GM18907 (cell line): Measurements from ENCODE around the gene ARHGEF4.

ENCODE experiments used
- ATAC-seq: cut with Tn5 transposase; IDR thresholded peaks from one replicate; pipeline ENCODE4 v1.9.1; 2021; ENCODE audit warnings: mild to moderate bottlenecking, moderate library complexity; ENCODE audit not compliant: unreplicated experiment

Gene ARHGEF4

DNA sequence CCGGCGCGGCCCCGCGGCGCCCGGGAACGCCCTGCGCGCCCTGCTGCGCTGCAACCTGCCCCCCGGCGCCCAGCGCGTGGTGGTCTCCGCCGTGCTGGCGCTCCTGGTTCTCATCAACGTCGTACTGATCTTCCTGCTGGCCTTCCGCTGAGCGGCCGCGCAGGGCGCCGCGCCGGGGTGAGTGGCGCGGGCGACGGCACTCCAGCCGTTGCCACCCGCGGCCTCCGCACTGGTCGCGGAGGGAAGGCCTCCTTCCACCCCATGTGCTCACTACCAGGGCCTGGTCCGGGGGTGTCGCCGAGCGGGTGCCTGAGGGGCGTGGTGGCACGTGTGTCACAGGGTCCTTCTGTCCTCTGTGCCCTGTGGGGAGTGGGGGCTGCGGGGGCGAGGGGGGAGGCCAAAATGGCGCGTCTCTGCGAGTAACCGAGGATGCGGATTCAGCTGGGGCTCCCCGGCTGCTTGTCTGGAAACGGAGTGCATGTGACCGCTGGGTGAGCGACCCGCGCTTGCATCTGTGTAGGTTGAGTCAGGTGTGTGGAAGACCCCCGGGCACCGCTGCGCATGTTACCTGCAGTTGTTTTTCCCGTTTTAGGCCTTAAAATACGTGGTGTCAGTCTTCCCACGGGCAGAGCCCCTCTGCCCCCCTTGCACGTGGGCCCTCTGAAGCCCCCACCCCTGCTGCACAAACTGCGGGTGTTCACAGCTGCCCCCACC lies 198.6 kb downstream of the ARHGEF4 start:
- ATAC-seq = no peak

DNA sequence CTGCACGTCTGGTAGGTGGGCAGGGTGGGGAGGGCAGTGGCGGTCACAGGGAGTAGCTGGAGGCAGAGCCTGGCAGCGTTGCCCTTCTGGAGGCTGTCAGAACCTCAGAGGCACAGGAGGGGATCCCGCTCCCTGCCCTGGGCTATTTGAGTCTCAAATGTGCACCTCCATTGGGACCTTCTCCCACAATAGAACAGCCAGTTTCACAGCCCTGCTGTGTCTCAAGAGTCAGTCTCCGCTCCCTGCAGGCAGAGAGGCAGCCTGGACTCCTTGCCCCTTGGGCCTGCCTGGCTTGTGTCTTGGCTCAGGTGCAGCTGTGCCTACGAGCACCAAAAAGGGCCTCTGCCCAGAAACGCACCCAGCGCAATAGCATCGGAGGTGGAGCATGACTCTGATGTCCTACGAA lies 199.1 kb downstream of the ARHGEF4 start:
- ATAC-seq = no peak

DNA sequence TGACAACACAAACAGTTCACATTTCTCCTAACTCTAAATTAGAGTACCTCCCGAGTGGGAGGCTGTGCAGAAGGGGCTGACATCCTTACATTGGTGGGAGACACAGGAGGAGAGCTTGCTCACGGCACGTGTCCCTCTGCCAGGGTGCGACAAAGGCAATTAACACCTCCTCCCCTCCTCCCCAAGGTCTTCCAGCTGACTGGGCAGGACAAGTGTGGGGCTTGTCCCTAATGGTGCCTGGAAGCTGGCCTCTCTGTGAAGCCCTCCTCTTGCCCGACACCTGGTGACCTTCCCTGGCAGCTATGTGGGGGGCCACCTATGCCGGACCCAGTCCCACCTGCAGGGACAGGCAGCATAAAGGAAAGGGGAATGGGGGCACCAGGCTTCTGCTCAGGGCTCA lies 199.6 kb downstream of the ARHGEF4 start:
- no peak for ATAC-seq

DNA sequence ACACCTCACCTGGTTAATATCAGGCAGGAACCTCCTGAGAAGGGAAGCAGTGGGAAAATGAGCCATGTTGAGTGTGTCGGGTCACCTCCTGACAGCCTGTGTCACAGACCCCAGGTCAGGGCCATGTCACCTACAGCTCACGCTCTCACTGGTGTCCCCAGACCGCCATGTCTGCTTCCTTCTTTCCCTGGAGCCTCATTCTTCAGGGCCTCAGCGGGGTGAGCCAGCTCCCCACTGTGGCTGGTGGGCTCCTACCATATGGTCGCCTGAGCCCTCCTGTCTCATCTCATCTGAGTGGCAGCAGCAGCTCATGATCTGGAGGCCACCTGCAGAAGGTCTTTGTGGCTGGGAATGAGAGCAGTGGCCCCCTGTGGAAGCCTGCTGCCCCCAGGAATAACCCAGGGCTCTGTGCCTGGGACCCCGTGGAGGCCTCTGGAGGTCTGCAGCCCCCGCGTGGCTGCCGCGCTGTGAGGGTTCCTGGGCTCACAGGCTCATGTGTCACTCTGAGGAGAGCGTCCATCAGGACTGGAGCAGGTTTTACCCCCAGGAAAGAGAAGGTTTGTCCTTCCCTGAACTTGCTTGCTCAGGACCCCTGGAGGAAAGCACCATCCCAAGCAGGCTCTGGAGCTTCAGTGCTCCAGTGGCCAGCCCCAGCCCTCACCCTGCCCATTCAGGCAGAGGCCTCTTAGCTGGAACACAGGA lies 200.1 kb downstream of the ARHGEF4 start:
- no peak for ATAC-seq

DNA sequence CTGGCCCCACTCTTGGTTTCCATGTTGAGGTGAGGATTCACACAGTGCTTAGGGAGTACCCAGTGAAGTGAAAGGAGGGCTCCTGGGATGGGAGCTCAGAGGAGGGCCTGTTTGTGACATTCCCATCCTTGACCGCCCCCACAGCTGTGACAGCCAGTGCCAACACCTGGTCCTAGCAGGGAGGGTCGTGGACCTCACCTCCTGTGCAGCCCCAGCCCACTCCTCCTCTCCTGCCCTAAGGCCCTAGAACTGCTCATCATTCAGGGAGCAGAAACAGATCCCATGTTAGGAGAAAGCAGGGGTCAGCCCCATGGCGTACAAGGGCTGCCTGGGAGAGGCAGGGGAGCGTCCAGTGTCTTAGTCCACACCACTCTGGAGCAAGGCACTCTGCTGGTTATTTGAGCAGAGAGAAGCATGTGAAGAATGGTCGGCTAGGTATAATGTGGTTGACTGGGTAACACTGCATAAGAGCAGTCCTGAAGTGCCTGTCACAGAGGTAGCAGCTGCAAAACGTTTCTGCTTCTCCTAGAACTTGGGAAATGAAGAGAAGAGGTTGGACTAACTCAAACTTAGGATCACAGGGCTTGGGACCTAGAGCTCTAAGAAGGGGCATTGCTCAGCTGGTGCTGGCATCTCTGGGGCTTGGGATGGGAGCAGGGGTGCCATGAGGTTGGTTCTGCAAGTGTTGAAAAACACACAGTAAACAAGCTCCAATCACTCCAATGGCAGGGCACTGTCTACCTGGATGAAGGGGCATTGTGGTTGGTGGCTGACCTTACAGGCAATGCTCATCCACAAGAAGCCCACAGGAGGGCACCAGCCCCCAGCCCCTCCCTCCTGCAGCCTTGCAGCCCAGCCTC lies 200.9 kb downstream of the ARHGEF4 start:
- no peak for ATAC-seq

DNA sequence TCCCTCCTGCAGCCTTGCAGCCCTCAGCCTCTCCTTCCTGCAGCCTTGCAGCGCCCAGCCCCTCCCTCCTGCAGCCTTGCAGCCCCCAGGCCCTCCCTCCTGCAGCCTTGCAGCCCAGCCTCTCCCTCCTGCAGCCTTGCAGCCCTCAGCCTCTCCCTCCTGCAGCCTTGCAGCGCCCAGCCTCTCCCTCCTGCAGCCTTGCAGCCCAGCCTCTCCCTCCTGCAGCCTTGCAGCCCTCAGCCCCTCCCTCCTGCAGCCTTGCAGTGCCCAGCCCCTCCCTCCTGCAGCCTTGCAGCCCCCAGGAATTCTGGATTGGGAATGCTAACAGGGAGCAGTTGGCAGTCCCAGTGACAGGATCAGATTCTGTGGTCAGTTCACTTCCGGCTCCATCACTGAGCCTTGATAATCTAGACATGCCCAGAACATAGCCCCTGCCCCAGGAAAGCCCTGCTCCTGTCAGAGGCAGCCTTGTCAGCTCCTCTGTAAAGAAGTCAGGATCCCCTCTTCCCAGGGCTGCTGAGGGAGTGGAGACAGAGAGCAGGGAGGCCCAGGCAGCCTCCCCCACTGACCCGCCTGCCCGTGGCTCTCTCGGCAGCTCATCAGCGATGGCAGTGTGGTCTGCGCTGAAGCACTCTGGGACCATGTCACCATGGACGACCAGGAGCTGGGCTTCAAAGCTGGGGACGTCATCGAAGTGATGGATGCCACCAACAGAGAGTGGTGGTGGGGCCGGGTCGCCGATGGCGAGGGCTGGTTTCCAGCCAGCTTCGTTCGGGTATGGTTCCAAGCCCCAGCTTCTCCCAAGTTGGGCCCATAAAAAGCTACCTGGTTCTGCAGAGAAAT lies 201.8 kb downstream of the ARHGEF4 start:
- no peak for ATAC-seq

DNA sequence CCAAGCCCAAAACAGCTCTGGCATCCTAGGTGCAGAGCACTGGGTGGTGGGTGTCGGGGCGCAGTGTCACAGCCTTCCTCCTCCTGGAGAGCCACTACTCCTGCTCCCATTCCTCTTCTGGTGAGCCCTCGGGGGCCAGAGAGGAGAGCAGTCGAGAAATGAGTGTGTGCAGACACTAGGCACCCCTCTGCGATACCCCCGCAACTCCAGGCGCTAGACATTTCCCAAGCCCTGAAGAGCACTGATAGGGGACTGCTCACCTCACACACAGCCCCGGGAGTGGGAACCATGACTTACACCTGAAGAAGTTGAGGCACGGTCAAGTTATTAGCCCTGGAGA lies 202.4 kb downstream of the ARHGEF4 start:
- no peak for ATAC-seq

DNA sequence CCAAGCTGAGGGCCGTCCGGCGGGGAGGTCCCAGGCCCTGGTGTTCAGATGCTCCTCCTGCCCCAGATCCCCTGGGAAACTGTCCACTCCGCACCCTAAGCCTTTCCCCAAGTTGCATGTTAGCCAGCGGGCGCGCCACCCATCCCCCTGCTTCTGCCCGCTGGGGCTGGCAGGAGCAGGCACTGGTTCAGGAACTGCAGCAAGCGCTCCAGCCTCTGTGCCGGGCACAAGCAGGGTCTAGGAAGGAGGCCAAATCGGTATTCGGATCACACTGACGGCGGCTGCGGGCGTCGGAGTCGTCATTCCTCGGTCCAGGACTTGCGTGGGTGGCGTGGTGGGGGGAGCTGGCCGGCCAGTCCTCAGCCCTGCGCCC lies 202.8 kb downstream of the ARHGEF4 start:
- ATAC-seq = no peak

DNA sequence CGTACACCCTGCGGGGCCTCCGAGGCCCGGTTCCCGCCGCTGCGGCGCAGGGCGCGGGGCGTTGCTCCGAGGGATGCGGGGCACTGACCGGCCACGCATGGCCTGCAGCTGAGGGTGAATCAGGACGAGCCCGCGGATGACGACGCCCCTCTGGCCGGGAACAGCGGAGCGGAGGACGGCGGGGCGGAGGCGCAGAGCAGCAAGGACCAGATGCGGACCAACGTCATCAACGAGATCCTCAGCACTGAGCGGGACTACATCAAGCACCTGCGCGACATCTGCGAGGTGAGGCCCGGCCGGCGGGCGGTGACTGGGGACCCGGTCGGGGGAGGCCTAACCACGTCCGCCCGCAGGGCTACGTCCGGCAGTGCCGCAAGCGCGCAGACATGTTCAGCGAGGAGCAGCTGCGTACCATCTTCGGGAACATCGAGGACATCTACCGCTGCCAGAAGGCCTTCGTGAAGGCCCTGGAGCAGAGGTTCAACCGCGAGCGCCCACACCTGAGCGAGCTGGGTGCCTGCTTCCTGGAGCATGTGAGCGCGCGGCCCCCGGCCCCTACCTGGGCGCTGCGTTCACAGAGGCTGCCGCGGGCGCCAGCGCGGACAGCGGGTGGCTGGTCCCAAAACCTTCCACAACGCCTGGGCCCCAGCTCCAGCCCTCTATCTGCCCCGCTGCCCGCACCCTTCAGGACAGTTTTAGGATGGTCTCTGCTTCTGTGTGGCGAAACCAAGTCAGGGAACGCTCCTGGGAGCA lies 203.4 kb downstream of the ARHGEF4 start:
- no peak for ATAC-seq

DNA sequence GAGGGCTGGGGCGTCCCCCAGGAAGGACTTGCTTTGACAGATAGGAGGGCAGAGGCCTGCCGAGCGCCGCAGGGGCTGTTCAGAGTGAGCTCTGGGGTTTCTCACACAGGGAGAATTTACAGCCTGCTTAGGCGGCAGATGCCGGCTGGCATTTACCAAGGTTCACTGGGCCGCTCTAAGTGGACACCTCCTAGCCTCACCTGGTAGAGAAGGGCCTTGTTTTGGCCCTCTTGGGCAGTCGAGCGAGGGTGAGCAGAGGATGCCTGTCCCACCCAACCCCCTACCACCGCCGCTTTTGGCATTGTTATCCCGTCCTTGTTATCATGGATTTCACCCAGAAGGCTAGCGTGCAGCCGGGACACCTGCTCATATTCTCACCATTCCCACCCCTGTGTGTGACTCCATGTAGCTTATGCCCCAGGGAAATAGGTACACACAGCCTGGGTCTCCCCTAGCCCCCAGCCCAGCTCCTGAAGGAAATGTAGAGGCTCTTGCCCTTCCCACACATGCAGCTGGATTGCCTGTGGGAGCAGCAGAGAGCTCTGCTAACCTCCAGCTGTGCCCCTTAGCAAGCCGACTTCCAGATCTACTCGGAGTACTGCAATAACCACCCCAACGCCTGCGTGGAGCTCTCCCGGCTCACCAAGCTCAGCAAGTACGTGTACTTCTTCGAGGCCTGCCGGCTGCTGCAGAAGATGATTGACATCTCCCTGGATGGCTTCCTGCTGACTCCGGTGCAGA lies 204.1 kb downstream of the ARHGEF4 start:
- ATAC-seq = no peak

DNA sequence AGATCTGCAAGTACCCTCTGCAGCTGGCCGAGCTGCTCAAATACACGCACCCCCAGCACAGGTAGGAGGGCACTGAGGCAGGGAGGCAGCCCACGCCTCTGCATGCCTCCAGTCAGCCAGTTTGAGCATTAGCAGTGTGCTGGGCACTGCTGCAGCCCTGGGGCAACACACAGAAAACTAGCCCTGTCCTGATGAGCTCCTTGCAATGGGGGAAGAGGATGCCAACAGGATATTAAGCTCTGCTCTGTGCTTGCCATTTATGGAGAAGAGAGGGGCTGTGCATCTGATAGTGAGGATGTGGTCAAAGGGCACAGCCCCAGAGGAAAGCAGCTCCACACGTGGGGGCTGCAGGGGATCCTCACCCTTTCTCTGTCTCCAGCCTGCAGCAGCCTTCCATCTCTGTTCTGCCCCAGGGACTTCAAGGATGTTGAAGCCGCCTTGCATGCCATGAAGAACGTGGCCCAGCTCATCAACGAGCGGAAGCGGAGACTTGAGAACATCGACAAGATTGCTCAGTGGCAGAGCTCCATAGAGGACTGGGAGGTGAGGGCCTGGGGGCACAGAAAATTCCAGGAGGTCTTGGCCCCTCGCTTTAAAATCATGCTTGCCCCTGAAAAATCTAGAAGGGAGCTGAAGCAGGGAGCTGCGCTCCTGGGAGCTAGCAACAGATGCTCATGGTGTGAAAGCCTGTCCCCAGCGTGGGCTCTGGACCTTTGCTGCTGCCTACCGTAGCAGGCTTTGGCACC lies 204.9 kb downstream of the ARHGEF4 start:
- ATAC-seq = no peak

DNA sequence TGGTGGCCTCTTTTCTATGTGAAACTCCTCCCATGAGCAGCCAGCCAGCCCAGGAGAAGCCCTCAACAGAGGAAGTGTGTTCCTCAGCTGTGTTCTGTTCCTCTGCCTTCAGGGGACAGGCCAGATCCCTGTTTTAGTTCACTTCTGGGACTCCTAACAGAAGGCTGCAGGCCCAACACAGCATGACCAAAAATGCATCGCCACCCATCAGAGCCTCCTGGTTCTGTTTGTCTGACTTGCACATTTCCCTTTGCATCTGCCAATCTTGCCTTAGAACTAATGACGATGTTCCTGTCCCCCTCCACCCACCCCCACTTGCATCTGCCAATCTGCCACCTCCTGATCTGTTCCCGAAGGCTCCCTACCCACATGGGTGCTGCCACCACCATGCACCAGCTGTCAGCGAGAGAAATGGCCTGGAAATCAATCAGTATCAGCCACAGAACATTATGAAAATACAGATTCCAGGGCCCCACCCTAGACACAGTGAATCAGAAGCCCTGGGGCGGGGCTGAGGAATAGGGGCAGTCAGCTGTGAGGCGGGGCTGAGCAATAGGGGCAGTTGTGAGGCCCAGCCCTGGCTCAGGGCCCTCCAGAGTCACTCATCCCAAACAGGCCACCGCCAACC lies 205.5 kb downstream of the ARHGEF4 start:
- ATAC-seq = no peak

DNA sequence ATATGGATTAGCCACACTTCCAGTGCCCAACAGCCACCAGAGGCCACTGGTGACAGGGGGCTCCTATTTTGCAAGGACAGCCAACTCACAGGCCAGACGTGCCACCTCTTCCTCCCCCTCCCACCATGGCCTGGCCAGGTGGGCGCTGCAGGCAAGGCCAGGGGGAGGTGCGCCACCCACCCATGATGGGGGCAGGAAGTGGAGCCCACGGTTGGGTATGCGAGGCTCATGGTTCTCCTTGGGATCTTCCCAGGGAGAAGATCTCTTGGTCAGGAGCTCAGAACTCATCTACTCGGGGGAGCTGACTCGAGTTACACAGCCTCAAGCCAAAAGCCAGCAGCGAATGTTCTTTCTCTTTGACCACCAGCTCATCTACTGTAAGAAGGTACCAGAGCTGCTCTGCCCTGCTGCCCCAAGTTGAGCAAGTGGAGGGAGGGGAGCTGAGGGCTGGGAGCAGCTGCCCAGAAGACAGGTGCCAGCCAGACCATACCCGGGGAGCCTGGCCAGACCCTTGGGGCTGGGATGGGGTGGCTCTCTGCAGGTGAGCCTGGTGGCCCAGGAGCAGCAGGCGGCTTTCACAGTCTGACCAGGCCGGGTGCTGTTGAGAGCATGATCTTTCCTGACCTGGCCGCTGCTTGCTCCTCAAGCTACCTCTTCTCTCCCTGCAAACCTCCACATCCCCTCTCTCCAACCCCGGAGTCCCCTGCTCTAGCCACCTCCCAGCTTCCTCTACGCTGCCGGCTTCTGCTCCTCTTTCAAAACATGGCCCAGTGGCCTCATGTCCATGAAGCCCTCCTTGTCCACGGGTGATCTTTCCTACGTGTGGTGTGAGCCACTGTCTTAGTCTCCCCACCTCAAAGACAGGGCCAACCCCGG lies 206.7 kb downstream of the ARHGEF4 start:
- ATAC-seq = no peak

DNA sequence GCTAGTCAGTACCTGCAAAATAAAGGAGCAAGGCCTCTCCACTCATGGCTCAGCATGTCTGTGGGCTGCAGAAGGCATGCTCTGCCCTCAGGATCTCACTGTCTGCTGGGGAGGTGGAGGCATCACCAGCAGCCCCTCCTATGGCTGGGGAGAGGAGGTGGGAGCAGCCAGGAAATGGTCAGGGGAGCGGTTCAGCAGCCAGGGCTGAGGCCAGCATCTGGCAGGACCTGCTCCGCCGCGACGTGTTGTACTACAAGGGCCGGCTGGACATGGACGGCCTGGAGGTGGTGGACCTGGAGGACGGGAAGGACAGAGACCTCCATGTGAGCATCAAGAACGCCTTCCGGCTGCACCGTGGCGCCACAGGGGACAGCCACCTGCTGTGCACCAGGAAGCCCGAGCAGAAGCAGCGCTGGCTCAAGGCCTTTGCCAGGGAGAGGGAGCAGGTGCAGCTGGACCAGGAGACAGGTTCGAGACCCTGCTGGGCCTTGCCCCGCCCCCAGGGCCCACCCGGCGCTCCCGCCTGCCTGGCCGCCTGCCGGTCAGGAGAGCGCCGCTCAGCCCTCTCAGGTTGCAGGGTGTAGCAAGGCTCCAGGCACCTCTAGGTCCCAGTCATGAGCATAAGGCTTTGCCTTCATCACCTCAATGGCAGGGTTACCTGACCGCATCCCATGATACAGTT lies 207.5 kb downstream of the ARHGEF4 start:
- no peak for ATAC-seq

DNA sequence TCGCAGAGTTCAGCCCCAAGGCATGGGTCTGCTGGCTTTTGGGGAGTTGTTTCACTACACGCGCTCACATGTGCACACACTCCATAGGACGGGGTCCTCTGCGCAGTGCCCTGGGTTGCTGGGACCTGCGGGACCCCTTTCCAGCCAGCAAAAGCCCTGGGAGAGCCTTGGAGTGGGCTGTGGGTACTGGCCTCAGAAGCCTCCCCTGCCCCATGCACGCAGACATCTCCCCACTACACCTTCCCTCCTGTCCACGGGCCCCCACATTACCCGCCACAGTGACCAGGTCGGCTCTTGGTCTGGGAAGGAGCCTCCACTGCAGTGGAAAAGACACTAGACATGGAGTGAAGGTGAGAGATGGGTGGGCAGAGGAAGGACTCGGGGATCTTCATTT lies 208.0 kb downstream of the ARHGEF4 start:
- ATAC-seq = no peak

DNA sequence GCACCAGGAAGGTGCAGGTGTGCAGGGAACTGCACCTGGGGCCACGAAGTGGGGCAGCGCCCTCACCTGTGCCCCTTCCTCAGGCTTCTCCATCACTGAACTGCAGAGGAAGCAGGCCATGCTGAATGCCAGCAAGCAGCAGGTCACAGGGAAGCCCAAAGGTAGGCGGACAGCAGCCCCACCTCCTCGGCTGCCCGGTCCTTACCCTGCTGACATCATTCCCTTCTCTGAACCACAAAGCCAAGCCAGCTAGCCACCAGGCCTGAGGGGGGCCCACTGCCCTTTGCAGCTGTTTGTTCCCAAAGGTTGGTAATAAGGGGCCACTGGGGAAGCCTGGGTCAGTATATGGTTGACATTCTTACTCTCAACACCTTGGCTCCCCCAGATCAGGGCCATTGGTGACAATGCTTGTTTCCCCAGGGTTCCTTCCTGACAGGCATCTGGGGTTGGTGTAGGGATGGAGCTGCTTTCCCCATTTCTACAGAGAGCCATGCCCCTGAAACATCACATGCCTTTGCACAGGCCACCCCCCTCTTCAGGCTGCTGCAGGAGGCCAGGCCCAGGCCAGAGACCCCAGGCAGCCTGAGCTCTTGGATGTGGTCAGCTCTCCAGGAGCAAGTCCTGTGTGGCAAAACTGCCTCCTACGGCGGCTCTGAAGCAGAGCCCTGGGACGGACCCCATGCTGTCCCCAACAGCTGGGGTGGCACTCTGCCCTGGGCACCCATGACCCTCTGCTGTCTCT lies 208.7 kb downstream of the ARHGEF4 start:
- ATAC-seq = no peak
